ENCODE results near the gene UBE2J2. TPM values are rescaled to one million over a fixed set of nuclear protein-coding genes. Genes with fewer than 3 reads are reported as not detected.
A peak's percentile ranks its signal among the peaks of the same experiment; 100 is the strongest.

UBE2J2 gene
- total and polyA plus RNA-seq, 2 experiments from 2014 or later = 47.1 to 70.2 TPM

DNA sequence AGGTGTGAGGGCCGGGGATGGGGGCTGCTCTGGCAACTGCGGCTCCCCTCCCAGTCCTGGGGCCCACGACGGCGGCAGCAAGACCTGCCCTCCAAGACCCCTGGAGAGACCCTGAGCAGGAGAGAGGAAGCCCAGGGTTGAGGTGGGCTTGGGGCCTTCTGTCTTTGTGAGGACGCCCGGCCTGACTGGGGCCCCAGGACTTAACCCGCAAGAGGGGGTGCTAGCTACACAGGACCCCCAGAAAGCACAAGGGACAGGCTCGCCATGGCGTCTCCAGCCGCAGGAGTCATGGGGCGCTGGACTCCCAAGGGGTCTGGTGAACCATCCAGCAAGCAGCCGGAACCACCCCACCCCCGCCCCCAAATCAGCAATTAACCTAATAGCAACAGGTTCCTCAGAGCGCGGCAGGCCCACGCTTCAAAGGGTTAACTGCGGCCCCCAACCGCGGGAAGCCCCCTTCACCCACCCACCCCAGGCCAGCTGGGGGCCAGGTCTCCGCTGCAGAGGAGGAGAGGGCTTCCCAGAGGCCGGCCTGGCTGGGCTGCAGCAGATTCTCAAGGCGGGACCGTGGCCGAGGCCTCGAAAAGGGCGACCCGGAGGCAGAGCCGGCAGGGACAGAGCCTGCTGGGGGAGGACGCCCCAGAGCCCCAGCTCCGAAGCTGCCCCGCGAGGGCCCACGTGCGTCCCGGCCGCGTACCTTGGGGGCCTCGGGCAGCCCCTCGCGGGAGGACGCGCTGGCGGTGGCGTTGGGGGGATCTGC lies 27.7 kb downstream of the UBE2J2 start:
- no peaks in the 10 kb centered on the region for H3K9me2 ChIP-seq (ENCODE audit: insufficient read depth)
- H3K27ac ChIP-seq (ENCODE audit: low read depth) = no peak overlapping the region
- H2AFZ ChIP-seq = no peak overlapping the region
- H3K27me3 ChIP-seq (ENCODE audit: insufficient read depth) = peaks cover 10% of the 10 kb centered on the region; the same call in 1 of the 2 replicates
- H3K4me3 Mint-ChIP-seq = no peak overlapping the region
- peak overlapping the region; percentile 77; the same call in 1 of the 2 replicates for H3K4me2 ChIP-seq
- H3K27me3 Mint-ChIP-seq (ENCODE audit: insufficient read depth, low read depth, poor library complexity) = peaks cover 2% of the 10 kb centered on the region
- no peaks in the 10 kb centered on the region for H4K20me1 ChIP-seq (replicated peaks; ENCODE audit: insufficient read depth)
- TF ChIP-seq EZH2 (IDR thresholded peaks at IDR 0.05; ENCODE audit: low read depth, unreplicated experiment) (no peak), ZNF114 (CRISPR knock-in tag; IDR thresholded peaks at IDR 0.05) (no peak), JUNB (IDR thresholded peaks at IDR 0.05; ENCODE audit: unreplicated experiment) (no peak), EZH2phosphoT487 (IDR thresholded peaks at IDR 0.05; ENCODE audit: unreplicated experiment) (no peak), STAT1 (IDR thresholded peaks at IDR 0.05; ENCODE audit: unreplicated experiment) (no peak), REST (IDR thresholded peaks at IDR 0.05; ENCODE audit: unreplicated experiment) (no peak), NANOG (IDR thresholded peaks at IDR 0.05; ENCODE audit: borderline replicate concordance) (no peak), ZNF462 (CRISPR knock-in tag; IDR thresholded peaks at IDR 0.05) (no peak)
- no peaks in the 10 kb centered on the region for H3K79me2 ChIP-seq (replicated peaks; ENCODE audit: insufficient read depth)
- H3K9me3 Mint-ChIP-seq = no peaks in the 10 kb centered on the region
- peaks cover under 1% of the 10 kb centered on the region; the same call in 1 of the 3 replicates for H3K4me1 Mint-ChIP-seq
- no peaks in the 10 kb centered on the region for H3K36me3 ChIP-seq (ENCODE audit: insufficient read depth)
- peaks cover 3% of the 10 kb centered on the region; the same call in 1 of the 3 replicates for H3K36me3 Mint-ChIP-seq (ENCODE audit: low read depth)
- peaks cover 6% of the 10 kb centered on the region; the same call in 1 of the 2 replicates for H3F3A ChIP-seq (replicated peaks; ENCODE audit: low read depth)
- H3K4me1 ChIP-seq (ENCODE audit: insufficient read depth) = peaks cover 3% of the 10 kb centered on the region; the same call in 1 of the 2 replicates
- ATAC-seq = peak; percentile 16
- peak overlapping the region; percentile 47; the same call in 1 of the 2 replicates for H3K4me3 ChIP-seq
- no peak overlapping the region for H3K27ac Mint-ChIP-seq
- DNase-seq (ENCODE audit: low spot score) = no peak

Data from GM23338 (cell line).